Prostate gland (tissue), 2 donors: ENCODE results near the gene ABHD16A.

ENCODE experiments used
- CTCF ChIP-seq, 4 experiments: fragments of 200-600 bp in 2 of 4; fragments of 450-650 bp in 2 of 4; sonication (generic) in 2 of 4; IDR thresholded peaks; 1 replicate in 3 of 4; 2 replicates in 1 of 4; pipeline ENCODE4 v1.5.1; 2016 to 2019; ENCODE audit warnings: antibody characterized with exemption in 4 of 4, mild to moderate bottlenecking in 2 of 4, moderate library complexity in 2 of 4
- POLR2A ChIP-seq: fragments of 450-650 bp; IDR thresholded peaks from one replicate; pipeline ENCODE4 v1.6.1; 2016; ENCODE audit warnings: antibody characterized with exemption, mild to moderate bottlenecking
- POLR2AphosphoS5 ChIP-seq: sonication (generic); formaldehyde crosslinking; IDR thresholded peaks from one replicate; pipeline ENCODE4 v1.6.1; 2017; ENCODE audit warnings: antibody characterized with exemption

GRCh38 chr6:31669676-31670075 is 33.4 kb downstream of the ABHD16A start, which contains the start of gene LY6G5B:
- TF ChIP-seq POLR2AphosphoS5 (no peak), CTCF (IDR thresholded peaks at IDR 0.05) (no peak), POLR2A (no peak)
